GM10266 (cell line): ENCODE results near the gene PIK3C3.

Experiments used
- DNase-seq: peaks from one replicate; pipeline ENCODE4 v3.0.0; 2012; ENCODE audit errors: extremely low spot score
- CTCF ChIP-seq: IDR thresholded peaks from 2 replicates; pipeline ENCODE4 v1.5.1; 2012; ENCODE audit warnings: mild to moderate bottlenecking, low read depth; ENCODE audit not compliant: control insufficient read depth, insufficient read depth; ENCODE audit errors: missing control alignments

PIK3C3 gene

GRCh38 chr18:42087235-42087634, 132.2 kb downstream of the PIK3C3 start:
- TF ChIP-seq CTCF: no peak
- no peak for DNase-seq

DNA sequence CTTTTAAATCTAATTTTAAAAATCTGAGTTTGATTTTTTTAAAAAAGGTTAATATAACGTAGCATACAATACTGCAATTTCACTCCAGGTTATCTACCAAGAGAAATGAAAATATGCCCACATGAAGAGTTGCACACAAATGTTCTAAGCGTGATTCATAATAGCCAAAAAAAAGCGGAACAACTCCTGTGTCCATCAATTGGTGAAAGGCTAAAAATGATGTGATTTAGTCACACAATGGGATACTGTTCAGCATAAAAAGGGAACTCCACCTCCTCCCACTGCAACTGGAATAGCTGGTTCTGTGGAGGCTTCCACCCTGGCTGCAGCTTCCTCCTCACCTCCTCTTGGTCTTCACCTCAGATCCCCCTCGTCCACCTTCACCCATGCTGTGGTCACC, 132.8 kb downstream of the PIK3C3 start:
- no peak for TF ChIP-seq CTCF
- DNase-seq: no peak

DNA sequence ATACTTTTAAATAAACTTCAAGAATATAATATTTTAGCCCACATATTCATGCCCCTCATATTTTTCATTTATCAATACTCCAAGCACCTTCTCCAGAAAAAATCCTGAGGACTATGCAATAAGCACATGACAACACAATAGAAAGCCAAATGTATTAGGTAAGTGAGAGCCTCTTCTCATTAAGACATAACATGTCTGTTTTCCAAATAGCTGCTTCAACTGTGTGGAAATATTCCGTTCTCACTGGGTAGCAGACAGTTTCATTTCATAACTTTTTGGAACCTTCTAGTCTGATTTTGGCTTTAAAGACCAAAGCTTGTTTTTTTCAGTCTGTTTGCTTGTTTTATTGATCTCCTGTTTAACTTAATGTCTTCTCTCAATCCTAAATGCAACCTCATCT, 137.8 kb downstream of the PIK3C3 start:
- TF ChIP-seq CTCF: no peak
- no peak for DNase-seq

DNA sequence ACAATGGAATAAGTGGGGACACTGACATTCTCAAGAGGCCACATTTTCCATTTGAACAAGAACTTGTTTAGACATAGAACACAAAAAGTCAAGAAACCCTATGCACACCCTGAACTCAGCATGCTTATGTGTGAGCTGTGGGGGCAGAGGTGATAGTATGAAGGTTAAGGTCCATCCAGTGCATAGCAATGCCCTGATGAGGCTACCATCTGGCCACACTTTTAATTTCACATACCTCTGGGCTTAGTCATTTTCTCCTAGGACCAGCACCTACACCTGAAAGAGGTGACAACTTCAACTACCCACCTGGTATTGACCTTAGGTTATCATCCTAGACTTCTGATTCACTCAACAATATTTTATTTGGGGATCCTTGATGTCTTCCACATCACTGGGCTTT, 139.8 kb downstream of the PIK3C3 start:
- no peak for DNase-seq
- TF ChIP-seq CTCF: no peak

- no peak for TF ChIP-seq CTCF
- DNase-seq: no peak
Observed at GRCh38 chr18:42095732-42096377, 140.8 kb downstream of the PIK3C3 start.

DNA sequence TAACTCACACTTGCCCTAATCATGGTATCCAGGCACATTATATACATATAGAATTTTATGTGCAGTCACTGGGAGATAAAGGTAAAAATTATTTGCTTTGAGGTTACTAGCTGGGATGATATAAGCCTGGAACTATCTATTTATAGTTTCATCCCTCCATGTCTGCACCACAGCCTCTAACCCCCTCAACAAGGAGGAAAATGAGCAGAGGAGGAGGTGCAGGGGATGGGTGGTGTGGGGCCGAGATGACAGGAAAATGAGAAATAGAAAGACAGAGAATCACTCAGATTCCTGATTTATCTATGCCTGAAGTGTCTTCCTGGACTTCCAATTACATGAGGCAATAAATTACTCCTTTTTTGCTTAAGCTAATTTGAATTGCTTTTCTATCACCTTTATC, 145.2 kb downstream of the PIK3C3 start:
- DNase-seq: no peak
- TF ChIP-seq CTCF: no peak

DNA sequence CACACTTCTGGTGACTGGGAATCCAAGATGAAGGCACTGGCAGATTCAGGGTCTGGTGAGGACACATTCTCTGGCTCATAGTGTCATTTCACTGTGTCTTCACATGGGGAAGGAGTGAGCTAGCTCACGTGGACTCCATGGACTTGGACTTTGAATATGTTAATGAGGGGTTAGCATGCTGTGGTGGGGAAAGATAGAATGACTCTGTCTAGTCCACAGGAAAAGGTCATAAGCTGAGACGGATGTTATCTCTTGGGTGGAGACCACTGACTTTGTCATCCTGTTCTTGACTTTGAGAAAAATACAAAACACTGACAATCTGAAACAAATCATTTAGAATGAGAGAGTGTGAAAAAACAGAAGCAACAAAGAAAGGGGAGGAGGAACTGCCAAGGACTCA, 145.9 kb downstream of the PIK3C3 start:
- no peak for TF ChIP-seq CTCF
- DNase-seq: no peak
